ENCODE data around the gene KMT2C.
"Not testable (repeated sequence)": the region's sequence is repeated elsewhere in the genome, so short reads cannot be mapped to it uniquely, and the experiment has no call there.

KMT2C gene

GRCh38 chr7:152392254-152392653, 43.5 kb downstream of the KMT2C start:
- no peak overlapping the region for H3K4me3 ChIP-seq (ENCODE audit: low read length)
- no peak for TF ChIP-seq ZNF274 (IDR thresholded peaks at IDR 0.05; ENCODE audit: low read depth, low read length)

DNA sequence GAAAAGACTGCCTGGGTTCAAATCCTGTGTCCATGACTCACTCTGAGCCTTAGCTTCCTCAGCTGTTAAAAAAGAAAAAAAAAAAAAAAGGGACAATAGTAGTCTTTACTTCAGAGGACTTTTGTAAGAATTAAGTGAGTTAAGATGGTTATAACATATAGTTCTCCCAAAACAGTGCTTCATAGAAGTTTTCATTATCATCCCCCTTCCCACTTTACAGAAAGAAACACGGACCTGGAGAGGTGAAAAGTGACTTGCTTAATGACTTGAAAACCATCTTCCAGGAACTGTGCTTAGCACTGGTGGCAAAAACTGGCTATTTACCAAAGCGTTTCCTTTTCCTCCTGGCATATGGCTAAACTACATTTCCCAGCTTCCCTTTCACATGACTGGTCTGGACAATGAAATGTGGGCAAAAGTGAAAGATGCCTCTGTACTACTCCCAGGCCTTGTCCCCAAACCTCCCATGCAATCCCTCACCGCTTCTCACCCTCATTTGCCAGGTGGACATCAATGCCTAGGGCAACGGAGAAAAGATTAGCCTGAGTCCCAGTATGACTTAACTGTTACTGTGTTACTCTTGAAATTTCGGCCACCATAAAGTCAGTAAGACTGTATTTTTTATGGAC, 49.6 kb downstream of the KMT2C start:
- not testable (repeated sequence) for H3K4me3 ChIP-seq (ENCODE audit: low read length)

DNA sequence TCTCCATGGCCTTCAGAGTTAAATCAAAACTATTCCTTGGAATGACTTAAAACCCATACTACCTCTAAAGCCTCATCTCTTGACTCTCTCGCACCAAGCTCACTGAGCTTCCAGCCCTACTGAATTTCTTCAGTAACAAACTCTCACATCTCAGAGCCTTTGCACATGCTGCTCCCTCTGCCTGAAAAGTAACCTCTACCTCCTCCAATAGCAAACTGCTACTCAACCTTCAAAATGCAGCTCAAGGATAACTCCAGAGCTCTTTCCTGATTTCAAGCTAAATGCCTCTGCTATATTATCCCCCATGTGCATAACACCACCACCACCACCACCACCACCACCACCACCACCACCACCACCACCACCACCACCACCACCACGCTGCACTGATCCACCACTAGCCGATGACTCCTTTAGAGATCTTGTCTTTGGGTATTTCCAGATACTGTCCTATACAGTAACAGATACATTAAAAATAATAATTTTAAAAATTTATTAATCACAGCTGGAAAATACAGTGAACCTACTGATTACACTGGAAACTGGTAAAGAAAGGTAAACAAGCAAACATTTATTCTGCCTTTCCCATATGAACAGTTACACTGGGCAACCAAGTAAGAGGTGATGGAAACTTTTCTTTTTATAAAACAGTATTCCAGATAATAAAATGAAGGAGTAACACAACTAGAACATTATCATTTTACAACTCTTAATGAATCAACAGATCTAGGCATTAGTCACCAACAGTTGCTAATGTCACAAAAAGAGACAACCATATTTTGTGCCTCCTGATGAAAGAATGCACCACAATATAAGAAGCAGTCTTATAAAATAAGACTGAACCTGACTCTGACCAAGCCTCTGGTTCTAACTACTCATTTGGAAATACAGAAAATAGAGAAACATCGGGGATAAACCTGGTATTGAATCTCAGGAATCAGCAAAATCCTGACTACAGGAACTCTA, 51.3 kb downstream of the KMT2C start:
- H3K4me3 ChIP-seq (ENCODE audit: low read length) = not testable (repeated sequence)

GRCh38 chr7:152383341-152384234, 52.2 kb downstream of the KMT2C start:
- no peak for TF ChIP-seq ZNF274 (IDR thresholded peaks at IDR 0.05; ENCODE audit: low read depth, low read length)
- no peak overlapping the region for H3K4me3 ChIP-seq (ENCODE audit: low read length)

- H3K4me3 ChIP-seq (ENCODE audit: low read length) = no peak overlapping the region
- TF ChIP-seq ZNF274 (IDR thresholded peaks at IDR 0.05; ENCODE audit: low read depth, low read length) = no peak
Observed at GRCh38 chr7:152382244-152382643, 53.6 kb downstream of the KMT2C start.

- H3K4me3 ChIP-seq (ENCODE audit: low read length) = not testable (repeated sequence)
Observed at GRCh38 chr7:152380931-152381578, 54.7 kb downstream of the KMT2C start.

- not testable (repeated sequence) for H3K4me3 ChIP-seq (ENCODE audit: low read length)
Observed at GRCh38 chr7:152378497-152378896, 57.3 kb downstream of the KMT2C start.

- not testable (repeated sequence) for H3K4me3 ChIP-seq (ENCODE audit: low read length)
Observed at GRCh38 chr7:152376716-152377484, 58.9 kb downstream of the KMT2C start.

DNA sequence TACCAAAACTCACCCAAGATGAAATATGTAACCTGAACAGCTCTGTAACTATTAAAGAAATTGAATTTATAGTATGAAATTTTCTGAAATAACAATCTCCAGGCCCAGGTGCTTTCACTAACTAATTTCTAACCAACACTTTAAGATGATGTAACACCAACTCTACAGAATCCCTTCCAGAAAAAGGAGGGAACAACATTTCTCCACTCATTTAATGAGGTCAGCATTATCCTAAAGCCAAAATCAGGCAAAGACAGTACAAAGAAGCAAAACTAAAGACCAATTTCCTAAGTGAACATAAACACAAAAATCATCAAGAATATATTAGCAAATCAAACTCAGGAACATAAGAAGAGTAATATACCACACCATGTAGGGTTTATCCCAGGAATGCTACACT, 65.5 kb downstream of the KMT2C start:
- no peak for TF ChIP-seq ZNF274 (IDR thresholded peaks at IDR 0.05; ENCODE audit: low read depth, low read length)
- no peak overlapping the region for H3K4me3 ChIP-seq (ENCODE audit: low read length)

DNA sequence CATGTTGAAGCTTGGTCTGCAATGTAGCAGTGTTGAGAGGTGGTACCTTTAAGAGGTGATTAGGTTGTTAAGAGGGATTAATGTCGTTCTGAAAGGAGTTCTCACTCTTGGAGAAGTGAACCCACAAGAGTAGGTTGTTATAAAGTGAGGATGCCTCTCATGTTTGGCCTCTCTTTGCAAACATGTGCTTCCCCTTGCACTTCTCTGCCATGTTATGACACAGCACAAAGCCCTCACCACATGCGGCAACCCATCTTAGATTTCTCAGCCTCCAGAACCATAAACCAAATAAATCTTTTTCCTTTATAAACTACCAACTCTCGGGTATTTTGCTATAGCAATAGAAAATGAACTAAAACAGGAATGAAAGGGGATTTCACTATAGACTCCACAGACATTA, 66.3 kb downstream of the KMT2C start:
- H3K4me3 ChIP-seq (ENCODE audit: low read length) = no peak overlapping the region
- TF ChIP-seq ZNF274 (IDR thresholded peaks at IDR 0.05; ENCODE audit: low read depth, low read length) = no peak

DNA sequence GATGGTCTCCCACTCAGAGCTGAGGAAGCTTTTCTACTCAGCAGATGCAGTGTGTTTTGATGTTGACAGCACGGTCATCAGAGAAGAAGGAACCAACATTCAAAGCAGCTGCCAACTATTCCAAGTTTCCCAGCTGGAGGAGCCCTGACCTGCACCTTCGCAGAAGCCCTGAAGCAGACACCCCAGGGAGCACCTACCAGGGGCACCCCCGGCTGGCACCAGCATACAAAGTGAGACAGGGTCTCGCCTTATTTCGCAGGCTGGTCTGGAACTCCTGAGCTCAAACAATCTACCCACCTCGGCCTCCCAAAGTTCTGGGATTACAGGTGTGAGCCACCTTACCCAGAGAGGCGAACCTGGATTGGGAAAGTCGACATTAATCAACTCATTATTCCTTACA, 68.6 kb downstream of the KMT2C start:
- no peak overlapping the region for H3K4me3 ChIP-seq (ENCODE audit: low read length)
- no peak for TF ChIP-seq ZNF274 (IDR thresholded peaks at IDR 0.05; ENCODE audit: low read depth, low read length)

DNA sequence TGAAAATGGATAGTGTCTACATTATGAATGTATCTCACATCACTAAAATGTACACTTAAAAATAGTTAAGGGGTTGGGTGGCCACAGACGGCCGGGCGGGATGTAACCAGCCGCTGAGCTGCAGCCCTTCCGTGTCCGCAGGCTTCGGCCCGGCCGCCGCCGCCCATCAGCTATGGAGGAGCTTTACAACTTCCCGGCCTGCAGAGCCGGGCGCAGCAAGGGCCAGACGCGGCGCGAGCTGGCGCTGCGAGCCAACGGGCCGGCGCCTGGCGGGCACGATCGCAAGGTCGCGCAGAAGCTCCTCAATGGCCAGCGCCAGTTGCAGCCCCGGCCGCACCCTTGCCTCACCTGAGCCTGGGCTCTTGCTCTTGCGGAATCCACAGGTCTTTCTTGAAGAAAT, 69.1 kb downstream of the KMT2C start:
- no peak overlapping the region for H3K4me3 ChIP-seq (ENCODE audit: low read length)
- no peak for TF ChIP-seq ZNF274 (IDR thresholded peaks at IDR 0.05; ENCODE audit: low read depth, low read length)

DNA sequence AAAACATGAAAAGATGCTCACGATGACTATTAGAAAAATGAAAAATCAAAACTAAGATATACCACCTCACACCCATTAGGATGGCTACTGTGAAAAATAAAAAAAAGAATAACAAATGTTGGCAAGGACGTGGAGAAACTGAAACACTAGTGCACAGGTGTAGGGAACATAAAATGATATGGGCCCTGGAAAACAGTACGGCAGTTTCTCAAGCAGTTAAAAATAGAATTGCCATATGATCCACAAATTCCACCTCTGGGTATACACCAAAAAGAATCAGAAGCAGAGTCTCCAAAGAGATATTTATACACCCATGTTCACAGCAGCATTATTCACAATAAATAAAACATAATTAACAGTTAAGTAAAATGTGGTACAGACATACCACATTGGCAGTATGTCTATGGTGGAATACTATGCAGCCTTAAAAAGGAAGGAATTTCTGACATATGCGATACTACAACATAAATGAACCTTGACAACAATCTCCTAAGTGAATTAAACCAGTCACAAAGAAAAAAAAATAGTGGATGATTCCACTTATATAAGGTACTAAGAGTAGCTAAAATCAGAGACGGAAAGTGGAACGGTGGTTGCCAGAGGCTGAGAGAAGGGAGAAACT, 69.7 kb downstream of the KMT2C start:
- no peak overlapping the region for H3K4me3 ChIP-seq (ENCODE audit: low read length)
- no peak for TF ChIP-seq ZNF274 (IDR thresholded peaks at IDR 0.05; ENCODE audit: low read depth, low read length)

Measured in GM08714 (cell line).